Glomerular visceral epithelial cell (primary cell): ENCODE results near the gene GALNT7.

ENCODE experiments used
- DNase-seq: peaks from one replicate; pipeline ENCODE4 v3.0.0-alpha.2; 2016; ENCODE audit errors: extremely low spot score

GALNT7 gene

DNA sequence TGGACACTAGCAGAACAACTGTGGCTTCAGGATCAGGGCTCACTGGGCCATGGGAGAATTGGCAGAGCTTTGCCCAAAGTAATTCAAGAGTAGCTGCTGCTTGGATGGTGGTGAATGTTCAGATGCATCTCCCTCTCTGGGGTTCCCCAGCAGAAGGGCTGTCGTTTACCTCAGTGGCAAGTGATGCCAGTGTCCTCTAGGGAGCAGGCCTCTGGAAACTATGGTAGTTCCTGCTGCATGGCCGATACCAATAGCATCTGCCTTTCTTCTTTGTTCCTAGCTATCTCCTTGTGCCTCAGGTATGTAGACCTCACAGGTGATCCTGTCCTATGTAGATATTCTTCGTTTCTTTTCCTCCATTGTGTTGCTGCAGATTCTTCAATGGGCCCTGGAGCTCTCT is 139.2 kb downstream of the GALNT7 start:
- DNase-seq: no peak

- no peak for DNase-seq
These were observed 142.8 kb downstream of the GALNT7 start for GRCh38 chr4:173311368-173311767.

DNA sequence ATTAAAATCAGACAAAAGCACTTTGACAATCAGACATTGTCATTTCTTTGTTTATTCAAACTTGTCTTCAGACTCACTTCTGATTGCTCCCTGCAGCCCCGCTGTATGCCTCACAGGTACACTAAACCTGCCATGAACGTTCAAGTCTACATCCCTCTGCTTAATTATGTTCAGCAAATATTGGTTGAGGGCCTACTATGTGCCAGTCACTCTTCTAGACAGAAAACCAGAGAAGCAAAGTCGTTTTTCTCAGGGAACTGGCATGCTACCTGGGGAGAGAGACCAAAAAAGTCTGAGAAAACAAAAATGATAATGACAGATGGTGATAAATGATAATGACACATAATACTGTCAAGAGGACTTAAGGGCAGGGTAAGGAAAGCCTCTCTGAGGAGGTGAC is 146.1 kb downstream of the GALNT7 start:
- DNase-seq: no peak

- DNase-seq: no peak
These were observed 147.4 kb downstream of the GALNT7 start for GRCh38 chr4:173316060-173316459.

GRCh38 chr4:173317004-173317403 is 148.4 kb downstream of the GALNT7 start:
- DNase-seq: no peak

DNA sequence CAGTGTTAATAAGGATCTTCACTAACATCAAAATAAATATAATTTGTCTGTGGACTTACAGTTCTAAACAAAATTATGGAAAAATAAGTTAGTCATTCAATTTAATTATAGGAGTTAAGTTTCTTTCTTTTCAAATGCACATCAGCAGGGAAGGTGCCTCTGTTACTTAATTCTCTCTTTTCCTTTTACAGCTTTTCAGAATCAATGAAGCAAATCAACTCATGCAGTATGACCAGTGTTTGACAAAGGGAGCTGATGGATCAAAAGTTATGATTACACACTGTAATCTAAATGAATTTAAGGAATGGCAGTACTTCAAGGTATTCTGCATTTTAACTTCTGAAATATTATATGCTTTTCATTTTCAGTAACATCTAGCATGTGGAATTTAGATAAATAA is 149.6 kb downstream of the GALNT7 start:
- DNase-seq: no peak

- DNase-seq: peak; percentile 45
These were observed 150.1 kb downstream of the GALNT7 start for GRCh38 chr4:173318648-173319211.

DNA sequence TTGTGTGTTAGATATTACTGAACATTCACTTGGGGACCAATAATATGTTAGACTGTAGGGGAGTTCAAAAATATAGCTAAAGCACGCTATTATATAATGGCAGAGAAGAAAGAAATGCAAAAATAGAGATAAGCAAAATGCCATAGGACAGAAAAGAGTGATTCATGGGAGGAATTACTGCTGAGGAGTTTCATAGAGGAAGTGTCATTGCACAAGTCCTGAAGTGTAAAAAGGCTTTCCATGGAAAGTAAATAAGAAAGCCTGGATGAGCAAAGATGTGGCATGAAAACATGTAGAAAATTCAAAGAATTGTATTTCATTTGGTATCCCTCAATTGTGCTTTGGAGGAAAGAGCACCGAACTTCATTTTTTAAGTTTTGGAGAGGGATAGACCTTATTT is 151.1 kb downstream of the GALNT7 start:
- no peak for DNase-seq

- DNase-seq: no peak
These were observed 156.6 kb downstream of the GALNT7 start for GRCh38 chr4:173325007-173325736.

DNA sequence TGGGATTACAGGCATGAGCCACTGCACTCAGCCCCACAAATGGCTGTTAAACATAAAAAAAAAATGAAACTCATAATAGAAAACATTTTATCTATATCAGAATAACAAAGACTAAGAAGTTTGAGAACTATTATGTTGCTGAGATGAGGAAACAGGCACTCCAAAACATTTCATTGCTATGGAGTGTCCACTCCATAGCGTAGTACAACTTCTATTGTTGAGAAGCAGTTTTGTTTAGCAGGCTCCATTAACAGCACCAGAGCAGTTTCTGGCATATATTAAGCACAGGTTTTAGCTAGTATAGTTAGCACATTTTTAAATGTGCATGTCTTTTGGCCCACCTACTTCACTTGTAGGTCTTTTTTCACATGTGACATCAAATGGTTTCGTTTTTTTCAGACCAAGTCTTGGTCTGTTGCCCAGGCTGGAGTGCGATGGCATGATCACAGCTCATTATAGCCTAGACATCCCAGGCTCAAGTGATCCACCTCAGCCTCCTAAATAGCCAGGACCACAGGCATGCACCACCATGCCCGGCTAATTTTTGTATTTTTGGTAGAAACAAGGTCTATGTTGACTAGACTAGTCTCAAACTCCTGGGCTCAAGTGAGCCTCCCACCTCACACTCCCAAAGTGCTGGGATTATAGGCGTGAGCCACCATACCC is 159.8 kb downstream of the GALNT7 start:
- no peak for DNase-seq

GRCh38 chr4:173330590-173330989 is 162.0 kb downstream of the GALNT7 start:
- DNase-seq: no peak

DNA sequence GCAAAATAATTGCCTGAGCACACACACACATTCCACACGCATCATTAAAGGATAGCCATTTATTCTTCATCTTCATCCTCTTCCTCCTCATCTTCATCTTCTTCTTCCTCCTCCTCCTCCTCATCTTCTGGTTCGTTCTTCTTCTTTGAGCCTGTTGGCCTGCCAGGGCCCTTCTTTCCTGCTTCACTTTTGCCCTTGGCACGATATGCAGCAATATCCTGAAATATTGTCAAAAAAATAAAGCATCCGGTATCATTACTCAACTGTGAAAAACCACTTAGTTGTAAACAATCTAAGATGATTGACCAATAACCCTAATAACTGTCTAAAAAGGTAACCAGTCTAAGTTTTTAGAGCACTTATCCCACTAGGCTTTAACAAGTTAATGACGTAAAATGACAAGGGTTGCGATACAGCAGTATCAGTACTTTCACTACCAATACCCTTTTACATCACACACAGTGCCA is 163.4 kb downstream of the GALNT7 start:
- DNase-seq: no peak

DNA sequence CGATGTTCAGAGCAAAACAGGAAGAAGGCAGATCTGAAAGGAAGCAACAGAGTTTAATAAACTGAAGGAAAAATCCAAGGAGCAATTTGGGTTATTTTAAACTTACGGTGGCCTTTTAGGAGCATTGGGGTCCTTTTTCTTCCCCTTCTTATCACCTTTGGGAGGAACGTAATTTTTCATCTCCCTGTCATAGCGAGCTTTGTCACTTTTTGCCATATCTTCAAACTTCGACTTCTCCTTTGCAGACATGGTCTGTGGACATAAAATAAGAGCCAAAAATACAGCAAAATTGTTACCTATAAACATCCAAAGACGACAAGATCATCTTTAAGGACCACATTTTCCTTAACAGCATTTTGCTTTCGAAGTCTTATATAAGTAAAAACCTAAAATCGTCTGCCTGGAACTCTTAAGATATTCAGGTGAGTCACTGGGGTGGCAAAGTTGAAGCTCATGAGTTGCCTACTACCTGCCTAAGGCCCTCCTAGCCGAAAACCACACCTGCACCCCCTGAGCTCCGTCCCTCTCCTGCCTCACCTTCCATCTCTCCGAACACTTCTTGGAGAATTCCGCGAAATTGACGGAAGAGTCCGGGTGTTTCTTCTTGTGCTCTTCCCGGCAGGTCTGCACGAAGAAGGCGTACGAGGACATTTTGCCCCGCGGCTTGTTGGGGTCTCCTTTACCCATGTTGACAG is 164.5 kb downstream of the GALNT7 start:
- DNase-seq: peak; percentile 33

- DNase-seq: peak; percentile 65
These were observed 165.1 kb downstream of the GALNT7 start for GRCh38 chr4:173333658-173334084.

DNA sequence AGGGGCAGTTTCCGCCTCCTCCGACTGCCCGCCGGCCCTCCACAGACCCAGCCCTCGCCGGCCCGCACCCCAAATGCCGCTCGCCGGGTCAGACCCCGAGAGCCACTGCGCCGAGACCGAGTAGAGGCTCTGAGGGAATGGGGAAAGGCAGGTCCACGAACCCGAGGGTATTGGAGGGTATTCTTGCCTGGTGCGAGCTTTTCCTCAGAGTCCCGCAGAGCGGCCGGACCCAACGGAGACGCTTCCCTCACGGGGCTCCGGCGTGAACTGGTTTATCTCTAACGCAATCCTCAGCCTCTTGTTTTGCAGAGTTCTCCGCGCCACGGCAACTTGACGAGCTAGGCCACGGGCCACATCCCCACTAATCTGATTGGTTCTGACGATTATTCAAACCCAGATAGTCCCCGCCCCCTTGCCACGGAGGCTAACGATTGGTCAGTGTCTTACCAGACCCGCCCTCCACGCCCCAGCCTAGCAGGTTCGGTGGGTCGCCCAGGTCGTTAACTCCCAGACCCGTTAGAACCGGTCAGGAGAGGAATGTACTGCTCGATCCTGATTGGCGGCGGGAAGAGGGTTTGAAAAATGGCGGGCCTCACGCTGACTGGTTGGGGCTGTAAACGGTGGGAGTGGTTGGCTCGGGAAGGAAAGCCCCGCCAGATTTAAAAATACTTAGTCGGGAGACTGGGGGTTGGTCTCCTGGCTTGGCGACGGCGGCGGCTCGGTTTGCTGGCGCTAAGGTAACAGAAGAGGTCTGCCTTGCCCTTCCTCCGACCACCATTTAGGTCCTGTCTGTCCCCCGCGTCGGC is 165.7 kb downstream of the GALNT7 start, which contains the start of gene HMGB2:
HMGB2 (minus strand) TSS at position 274 of the 806 bp plus-strand sequence. CDS start 709 bp downstream, outside the sequence.
- DNase-seq: peak; percentile 100

DNA sequence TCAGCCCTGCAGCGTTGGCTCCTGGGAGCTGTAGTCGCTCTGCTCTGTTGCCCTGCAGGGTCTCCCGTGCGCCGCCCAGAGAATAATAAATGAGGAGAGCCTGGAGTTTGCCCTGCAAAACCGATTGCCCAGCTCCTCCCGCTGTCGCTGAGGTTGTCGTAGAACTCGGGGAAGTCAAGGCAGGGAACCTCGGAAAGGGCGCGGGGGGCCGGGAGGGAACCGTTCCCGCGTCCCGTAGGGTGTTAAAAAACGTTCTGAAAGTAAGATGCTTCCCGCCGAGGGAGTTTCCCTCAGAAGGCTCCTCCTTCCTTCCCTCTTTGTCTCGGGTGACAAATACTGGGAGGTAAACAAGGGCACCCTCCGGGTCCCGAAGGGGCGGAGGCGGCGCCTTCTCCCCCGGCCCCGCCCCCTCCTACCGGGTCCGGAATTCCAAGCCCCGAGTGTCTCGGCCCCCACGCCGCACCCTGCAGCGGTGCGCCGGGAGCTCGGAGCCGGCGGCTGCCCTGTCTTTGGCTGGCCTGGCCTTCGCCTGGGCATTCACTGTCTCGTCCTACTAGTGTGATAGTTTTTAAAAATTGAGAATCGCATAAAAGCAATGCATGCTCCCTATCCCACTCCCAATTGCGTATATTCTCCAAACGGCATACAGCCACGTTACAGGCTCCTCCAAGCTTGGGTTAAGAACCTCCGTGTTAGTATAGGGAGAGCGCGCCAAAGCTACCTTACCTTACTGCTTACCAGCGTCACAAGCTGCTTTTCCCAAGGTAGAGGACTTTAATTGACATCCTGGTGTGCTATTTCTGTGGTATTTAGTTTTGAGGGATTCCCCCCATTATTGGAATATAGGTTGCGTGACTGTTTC is 166.5 kb downstream of the GALNT7 start:
- peak; percentile 94 for DNase-seq

- DNase-seq: no peak
These were observed 168.9 kb downstream of the GALNT7 start for GRCh38 chr4:173337463-173337862.

GRCh38 chr4:173343832-173344397 is 175.3 kb downstream of the GALNT7 start:
- DNase-seq: no peak

DNA sequence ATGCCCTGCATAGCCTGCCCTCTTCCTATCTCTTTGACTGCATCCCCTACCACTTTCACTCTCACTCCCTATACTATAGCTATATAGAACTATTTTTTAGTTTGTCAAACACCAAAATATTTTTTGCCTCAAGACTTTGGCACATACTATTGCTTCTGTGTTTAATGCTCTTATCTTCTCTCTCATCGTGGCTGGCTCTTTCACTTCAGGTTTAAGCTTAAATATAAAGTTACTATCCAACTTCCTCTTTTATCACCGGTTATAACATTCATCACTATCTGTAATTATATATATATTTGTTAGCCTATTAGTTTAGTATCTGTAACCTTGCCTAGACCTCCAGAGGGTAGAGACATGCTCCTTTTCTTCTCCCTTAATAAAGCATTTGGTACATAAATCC is 177.0 kb downstream of the GALNT7 start:
- no peak for DNase-seq

- peak; percentile 71 for DNase-seq
These were observed 177.5 kb downstream of the GALNT7 start for GRCh38 chr4:173346074-173346473.
